Measurements from ENCODE around the gene DMKN. TPM values are rescaled to one million over a fixed set of nuclear protein-coding genes. Genes with fewer than 3 reads are reported as not detected.
"Not testable (repeated sequence)": the region's sequence is repeated elsewhere in the genome, so short reads cannot be mapped to it uniquely, and the experiment has no call there.

DMKN gene
- total and polyA plus RNA-seq, 12 donors, result 2.0 to 32.2 (median 8.0) TPM

DNA sequence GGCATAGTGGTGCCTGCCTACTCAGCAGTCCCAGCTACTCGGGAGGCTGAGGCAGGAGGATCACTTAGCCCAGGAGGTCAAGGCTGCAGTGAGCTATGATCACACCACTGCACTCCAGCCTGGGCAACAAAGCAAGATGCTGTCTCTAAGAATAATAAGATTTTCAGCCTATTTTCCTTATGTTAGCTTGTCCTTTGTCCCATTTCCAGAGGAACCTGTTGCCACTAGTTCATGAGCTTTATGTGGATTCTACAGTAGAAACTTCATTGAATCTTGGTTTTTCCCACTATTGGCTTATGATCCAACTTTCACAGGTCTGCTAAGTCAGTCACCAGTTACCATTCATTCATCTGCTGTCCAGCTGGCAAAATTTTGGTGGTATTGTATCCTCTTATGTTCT lies 47.2 kb downstream of the DMKN start:
- H3K27me3 ChIP-seq, result no peaks in the 10 kb centered on the region
- DNase-seq (no peak), ATAC-seq (no peak)
- H3K4me3 ChIP-seq, result no peak overlapping the region
- TF ChIP-seq, protein P1, sequence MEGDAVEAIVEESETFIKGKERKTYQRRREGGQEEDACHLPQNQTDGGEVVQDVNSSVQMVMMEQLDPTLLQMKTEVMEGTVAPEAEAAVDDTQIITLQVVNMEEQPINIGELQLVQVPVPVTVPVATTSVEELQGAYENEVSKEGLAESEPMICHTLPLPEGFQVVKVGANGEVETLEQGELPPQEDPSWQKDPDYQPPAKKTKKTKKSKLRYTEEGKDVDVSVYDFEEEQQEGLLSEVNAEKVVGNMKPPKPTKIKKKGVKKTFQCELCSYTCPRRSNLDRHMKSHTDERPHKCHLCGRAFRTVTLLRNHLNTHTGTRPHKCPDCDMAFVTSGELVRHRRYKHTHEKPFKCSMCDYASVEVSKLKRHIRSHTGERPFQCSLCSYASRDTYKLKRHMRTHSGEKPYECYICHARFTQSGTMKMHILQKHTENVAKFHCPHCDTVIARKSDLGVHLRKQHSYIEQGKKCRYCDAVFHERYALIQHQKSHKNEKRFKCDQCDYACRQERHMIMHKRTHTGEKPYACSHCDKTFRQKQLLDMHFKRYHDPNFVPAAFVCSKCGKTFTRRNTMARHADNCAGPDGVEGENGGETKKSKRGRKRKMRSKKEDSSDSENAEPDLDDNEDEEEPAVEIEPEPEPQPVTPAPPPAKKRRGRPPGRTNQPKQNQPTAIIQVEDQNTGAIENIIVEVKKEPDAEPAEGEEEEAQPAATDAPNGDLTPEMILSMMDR (IDR thresholded peaks at IDR 0.05), result no peak
- 97 to 100% methylated on average over 1 of the region's 1 CpG for WGBS, 2 donors
- peaks cover 0 to 34% (median 15%) of the 10 kb centered on the region in 9 donors for H3K4me1 ChIP-seq
- no peaks in the 10 kb centered on the region for H3K36me3 ChIP-seq
- H3K9me3 ChIP-seq, result no peaks in the 10 kb centered on the region
- intact Hi-C loops (cut with DNase I), result loop anchor here in 2 of 10 donors (5.0 kb wide), 1 partner anchor 114 kb away; no protein-coding TSS in a partner anchor
- H3K27ac ChIP-seq, result no peak overlapping the region

DNA sequence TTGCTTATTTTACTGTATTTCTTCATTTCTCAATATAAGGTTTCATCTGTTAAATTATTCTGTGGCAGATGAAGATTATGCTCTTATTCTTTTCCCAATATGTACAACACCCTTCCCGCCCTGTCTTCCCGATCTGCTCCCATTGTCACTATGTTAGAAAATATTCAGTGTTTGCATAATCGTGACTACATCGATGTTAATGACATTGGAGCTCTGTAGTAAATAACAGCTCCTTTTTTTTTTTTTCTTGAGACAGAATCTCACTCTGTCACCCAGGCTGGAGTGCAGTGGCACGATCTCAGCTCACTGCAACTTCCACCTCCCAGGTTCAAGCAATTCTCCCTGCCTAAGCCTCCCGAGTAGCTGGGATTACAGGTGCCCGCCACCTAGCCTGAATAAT lies 50.5 kb downstream of the DMKN start:
- ATAC-seq; H3K9me3 ChIP-seq; H3K27me3 ChIP-seq; H3K36me3 ChIP-seq; intact Hi-C loops (cut with DNase I); DNase-seq: not testable (repeated sequence)
- TF ChIP-seq, protein P1 (IDR thresholded peaks at IDR 0.05), result peak in 1 of 9 donors; percentile 6
- 72 to 82% methylated on average over 7 of the region's 7 CpGs for WGBS, 2 donors
- peaks cover 0 to 57% (median 39%) of the 10 kb centered on the region in 9 donors for H3K4me1 ChIP-seq
- H3K4me3 ChIP-seq, result peak overlapping the region in 1 of 10 donors; percentile 8
- H3K27ac ChIP-seq, result peak overlapping the region in 2 of 10 donors; percentile 26 to 67

GRCh38 chr19:35462476-35462953 lies 50.9 kb downstream of the DMKN start:
- DNase-seq, result no peak
- Histone ChIP-seq H3K27me3 (no peaks in the 10 kb centered on the region), H3K9me3 (no peaks in the 10 kb centered on the region), H3K36me3 (no peaks in the 10 kb centered on the region), H3K27ac (peak overlapping the region in 3 of 10 donors; percentile 11 to 67 (median 26)), H3K4me3 (peak overlapping the region in 1 of 10 donors; percentile 8), H3K4me1 (peaks cover 0 to 61% (median 39%) of the 10 kb centered on the region in 9 donors)
- TF ChIP-seq, protein P1 (IDR thresholded peaks at IDR 0.05), result peak in 1 of 9 donors; percentile 22
- 16% methylated on average over 6 of the region's 6 CpGs for WGBS, 2 donors
- intact Hi-C loops (cut with DNase I), result no loop called here
- ATAC-seq, result peak; percentile 26 to 78 (median 67)

DNA sequence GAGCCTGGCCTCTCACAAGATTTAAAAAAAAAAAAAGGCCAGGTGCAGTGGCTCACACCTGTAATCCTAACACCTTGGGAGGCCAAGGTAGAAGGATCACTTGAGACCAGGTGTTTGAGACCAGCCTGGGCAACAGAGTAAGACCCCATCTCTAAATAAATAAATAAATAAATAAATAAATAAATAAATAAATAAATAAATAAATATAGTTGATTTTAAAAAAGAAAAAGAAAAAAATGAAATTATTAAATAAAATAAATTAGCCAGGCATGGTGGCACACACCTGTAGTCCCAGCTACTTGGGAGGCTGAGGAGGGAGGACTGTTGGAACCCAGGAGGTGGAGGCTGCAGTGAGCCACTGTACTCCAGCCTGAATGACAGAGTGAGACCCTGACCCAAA lies 51.7 kb downstream of the DMKN start:
- intact Hi-C loops (cut with DNase I); ATAC-seq; H3K9me3 ChIP-seq; H3K36me3 ChIP-seq; H3K4me3 ChIP-seq; H3K27me3 ChIP-seq; DNase-seq: not testable (repeated sequence)
- Histone ChIP-seq H3K4me1 (peaks cover 0 to 67% (median 39%) of the 10 kb centered on the region in 9 donors), H3K27ac (peak overlapping the region in 1 of 10 donors; percentile 67)

DNA sequence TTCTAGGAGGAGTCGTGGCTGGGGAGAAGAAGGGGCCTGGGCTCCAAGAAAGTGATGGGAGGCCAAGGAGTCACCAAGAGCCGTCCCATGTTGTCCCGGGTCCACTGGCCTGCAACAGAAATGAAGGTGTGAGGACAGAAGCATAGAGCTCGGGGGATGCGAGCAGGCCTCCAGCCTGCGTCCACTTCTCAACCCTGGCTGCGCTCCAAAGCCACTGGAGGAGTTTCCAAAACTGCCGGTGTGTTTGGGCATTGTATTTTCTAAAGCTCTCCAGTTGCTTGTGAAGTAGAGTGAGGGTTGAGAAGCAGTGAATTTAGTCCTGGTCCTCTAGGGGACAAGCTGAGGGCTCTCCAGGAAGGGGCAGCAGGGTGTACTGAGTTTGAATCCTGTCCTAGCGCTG lies 52.4 kb downstream of the DMKN start:
- no peak overlapping the region for H3K4me3 ChIP-seq
- no peaks in the 10 kb centered on the region for H3K36me3 ChIP-seq
- H3K27ac ChIP-seq, result peak overlapping the region in 1 of 10 donors; percentile 17
- DNase-seq (peak in 1 of 2 donors; percentile 33), ATAC-seq (no peak)
- no peaks in the 10 kb centered on the region for H3K9me3 ChIP-seq
- TF ChIP-seq, protein P1 (IDR thresholded peaks at IDR 0.05), result no peak
- H3K4me1 ChIP-seq, result peaks cover 0 to 67% (median 39%) of the 10 kb centered on the region in 9 donors
- intact Hi-C loops (cut with DNase I), result no loop called here
- 50 to 54% methylated on average over 9 of the region's 9 CpGs for WGBS, 2 donors
- H3K27me3 ChIP-seq, result no peaks in the 10 kb centered on the region

Measured in heart right ventricle (tissue), 16 donors.